ENCODE measurements around the gene SECISBP2L.
"Not testable (repeated sequence)": the region's sequence is repeated elsewhere in the genome, so short reads cannot be mapped to it uniquely, and the experiment has no call there.

Gene SECISBP2L

DNA sequence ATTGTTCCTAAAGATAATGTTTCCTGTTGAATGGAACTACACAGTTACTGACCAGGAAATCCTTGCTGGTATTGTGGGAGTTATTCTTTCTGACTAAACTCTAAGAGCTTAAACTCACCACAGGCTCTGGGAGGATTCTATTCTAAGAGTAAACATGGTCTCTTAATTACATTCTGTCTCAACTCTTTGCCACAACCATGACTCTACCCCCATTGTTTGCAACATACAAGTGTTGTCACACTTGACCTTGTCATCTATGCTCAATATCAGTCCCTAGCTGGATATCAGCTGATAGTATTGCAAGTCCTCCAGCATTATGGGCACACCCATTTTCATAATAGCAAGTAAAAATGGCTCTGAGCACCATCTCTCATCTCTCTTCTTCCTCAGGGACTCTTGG is 29.6 kb upstream of the SECISBP2L start:
- H3K27ac ChIP-seq (ENCODE audit: low read length): no peak overlapping the region

GRCh38 chr15:49074589-49075287 is 28.5 kb upstream of the SECISBP2L start:
- H3K36me3 ChIP-seq (ENCODE audit: insufficient read depth, low read depth, low read length); H3K27me3 ChIP-seq (ENCODE audit: insufficient read depth, low read length); H3K27ac ChIP-seq (ENCODE audit: low read length); H3K9ac ChIP-seq (ENCODE audit: low read depth, low read length); H3K9me3 ChIP-seq (ENCODE audit: insufficient read depth, low read depth, low read length); H3K4me1 ChIP-seq (ENCODE audit: insufficient read depth, low read length); H3K4me3 ChIP-seq (ENCODE audit: low read length): not testable (repeated sequence)

More for the DNA sequence above, 29.6 kb upstream of the SECISBP2L start:
- H3K9me3 ChIP-seq (ENCODE audit: insufficient read depth, low read depth, low read length): no peaks in the 10 kb centered on the region
- no peaks in the 10 kb centered on the region for H3K27me3 ChIP-seq (ENCODE audit: insufficient read depth, low read length)
- H3K9ac ChIP-seq (ENCODE audit: low read depth, low read length): no peak overlapping the region
- H3K4me1 ChIP-seq (ENCODE audit: insufficient read depth, low read length): no peaks in the 10 kb centered on the region
- H3K36me3 ChIP-seq (ENCODE audit: insufficient read depth, low read depth, low read length): no peaks in the 10 kb centered on the region
- no peak overlapping the region for H3K4me3 ChIP-seq (ENCODE audit: low read length)

GRCh38 chr15:49066372-49066771 is 20.1 kb upstream of the SECISBP2L start:
- H3K9ac ChIP-seq (ENCODE audit: low read depth, low read length): no peak overlapping the region
- no peak overlapping the region for H3K4me3 ChIP-seq (ENCODE audit: low read length)
- no peaks in the 10 kb centered on the region for H3K9me3 ChIP-seq (ENCODE audit: insufficient read depth, low read depth, low read length)
- 0 out of 2 replicates have a peak, but pooled peaks cover 12% of the 10 kb centered on the region for H3K27me3 ChIP-seq (ENCODE audit: insufficient read depth, low read length)
- H3K4me1 ChIP-seq (ENCODE audit: insufficient read depth, low read length): peaks cover 9% of the 10 kb centered on the region
- no peak overlapping the region for H3K27ac ChIP-seq (ENCODE audit: low read length)
- H3K36me3 ChIP-seq (ENCODE audit: insufficient read depth, low read depth, low read length): no peaks in the 10 kb centered on the region

DNA sequence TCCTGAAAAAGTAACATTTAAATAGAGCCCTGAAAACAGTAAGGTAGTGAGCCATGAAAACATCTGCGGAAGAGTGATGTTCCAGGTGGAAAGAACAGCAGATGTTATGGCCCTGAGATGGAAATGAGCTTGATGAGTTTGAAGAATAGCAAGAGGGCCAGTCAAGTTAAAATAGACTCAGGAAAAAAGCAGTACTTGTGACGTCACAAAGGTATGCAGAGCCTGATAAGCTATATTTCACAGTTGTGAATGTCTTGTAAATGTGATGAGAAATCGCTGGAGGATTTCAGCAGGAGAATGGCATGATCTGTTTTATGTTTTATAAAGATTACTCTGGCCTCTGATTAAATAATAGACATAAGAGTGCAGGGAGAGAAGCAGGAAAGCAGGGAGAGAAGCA is 18.6 kb upstream of the SECISBP2L start:
- H3K9ac ChIP-seq (ENCODE audit: low read depth, low read length): no peak overlapping the region
- no peaks in the 10 kb centered on the region for H3K36me3 ChIP-seq (ENCODE audit: insufficient read depth, low read depth, low read length)
- H3K4me3 ChIP-seq (ENCODE audit: low read length): no peak overlapping the region
- no peaks in the 10 kb centered on the region for H3K9me3 ChIP-seq (ENCODE audit: insufficient read depth, low read depth, low read length)
- H3K27ac ChIP-seq (ENCODE audit: low read length): no peak overlapping the region
- peaks cover 9% of the 10 kb centered on the region for H3K4me1 ChIP-seq (ENCODE audit: insufficient read depth, low read length)
- 0 out of 2 replicates have a peak, but pooled peaks cover 12% of the 10 kb centered on the region for H3K27me3 ChIP-seq (ENCODE audit: insufficient read depth, low read length)

DNA sequence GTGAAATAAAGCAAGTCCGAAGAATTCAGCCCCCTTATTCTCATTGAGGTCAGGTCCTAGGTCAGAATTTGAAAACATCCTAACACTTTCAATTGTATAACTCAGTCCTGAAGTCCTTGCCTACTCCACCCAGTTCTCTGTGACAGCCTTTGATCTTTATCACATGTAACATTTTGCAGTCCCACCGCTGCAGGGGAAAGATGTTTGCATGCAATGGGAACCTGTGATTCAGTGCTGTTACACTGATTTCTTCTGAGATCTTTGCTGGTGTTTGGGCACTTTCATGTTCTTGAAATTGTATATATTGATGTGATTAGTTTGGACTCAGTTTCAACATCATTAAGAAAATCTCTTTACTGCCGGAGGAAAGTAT is 18.0 kb upstream of the SECISBP2L start:
- Histone ChIP-seq H3K4me3 (ENCODE audit: low read length) (no peak overlapping the region), H3K27ac (ENCODE audit: low read length) (no peak overlapping the region), H3K27me3 (ENCODE audit: insufficient read depth, low read length) (0 out of 2 replicates have a peak, but pooled peaks cover 12% of the 10 kb centered on the region), H3K9me3 (ENCODE audit: insufficient read depth, low read depth, low read length) (no peaks in the 10 kb centered on the region), H3K4me1 (ENCODE audit: insufficient read depth, low read length) (peaks cover 9% of the 10 kb centered on the region), H3K36me3 (ENCODE audit: insufficient read depth, low read depth, low read length) (no peaks in the 10 kb centered on the region), H3K9ac (ENCODE audit: low read depth, low read length) (no peak overlapping the region)

DNA sequence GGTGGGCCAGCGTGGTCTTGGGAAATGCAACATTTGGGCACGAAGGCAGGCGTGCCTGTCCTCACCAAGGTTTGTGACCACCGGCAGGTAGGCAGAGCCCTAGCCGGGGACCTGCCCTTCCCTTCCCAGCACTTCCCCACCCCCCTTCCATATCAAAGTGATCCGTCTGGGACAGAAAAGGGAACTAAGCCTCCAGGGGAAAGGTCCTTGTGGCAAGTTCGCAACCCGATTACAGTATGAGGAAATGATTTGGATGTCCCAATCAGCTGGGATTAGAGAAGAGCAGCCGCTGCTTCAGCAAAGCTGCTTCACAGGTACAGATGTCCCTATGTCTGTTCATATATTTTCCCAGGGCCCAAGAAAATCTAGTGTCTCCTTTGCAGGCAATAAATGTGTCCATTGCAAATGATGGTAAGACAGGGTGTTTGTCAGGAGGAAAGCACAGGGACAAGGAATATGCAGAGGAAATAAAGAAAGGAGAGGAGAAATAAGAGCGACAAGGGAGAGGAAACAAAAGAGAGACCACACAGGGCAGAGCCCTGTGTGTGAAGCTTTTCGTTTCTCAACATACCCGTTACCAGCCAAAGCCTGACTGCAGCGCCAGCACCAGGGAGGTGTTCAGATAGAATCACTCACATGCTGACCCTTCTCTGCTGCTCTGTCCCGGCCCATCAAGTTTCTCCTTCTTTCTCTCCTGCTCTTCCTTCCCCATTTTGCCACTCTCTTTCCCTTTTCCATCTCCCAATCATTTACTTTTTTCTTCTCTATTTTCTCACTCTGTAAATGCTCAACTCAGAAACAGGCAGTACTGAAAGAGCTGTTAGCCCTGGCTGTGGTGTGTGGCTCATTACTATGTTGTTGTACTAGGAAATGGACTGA is 17.4 kb upstream of the SECISBP2L start:
- no peaks in the 10 kb centered on the region for H3K36me3 ChIP-seq (ENCODE audit: insufficient read depth, low read depth, low read length)
- H3K4me1 ChIP-seq (ENCODE audit: insufficient read depth, low read length): peaks cover 9% of the 10 kb centered on the region
- H3K27me3 ChIP-seq (ENCODE audit: insufficient read depth, low read length): 0 out of 2 replicates have a peak, but pooled peaks cover 12% of the 10 kb centered on the region
- no peak overlapping the region for H3K27ac ChIP-seq (ENCODE audit: low read length)
- no peak overlapping the region for H3K9ac ChIP-seq (ENCODE audit: low read depth, low read length)
- H3K9me3 ChIP-seq (ENCODE audit: insufficient read depth, low read depth, low read length): no peaks in the 10 kb centered on the region
- H3K4me3 ChIP-seq (ENCODE audit: low read length): peak overlapping the region; percentile 35; the same call in 1 of the 2 replicates

- Histone ChIP-seq H3K36me3 (ENCODE audit: insufficient read depth, low read depth, low read length) (no peaks in the 10 kb centered on the region), H3K4me3 (ENCODE audit: low read length) (no peak overlapping the region), H3K4me1 (ENCODE audit: insufficient read depth, low read length) (peaks cover 9% of the 10 kb centered on the region), H3K9ac (ENCODE audit: low read depth, low read length) (no peak overlapping the region), H3K9me3 (ENCODE audit: insufficient read depth, low read depth, low read length) (no peaks in the 10 kb centered on the region), H3K27ac (ENCODE audit: low read length) (no peak overlapping the region), H3K27me3 (ENCODE audit: insufficient read depth, low read length) (0 out of 2 replicates have a peak, but pooled peaks cover 12% of the 10 kb centered on the region)
Measured at GRCh38 chr15:49062900-49063299, 16.7 kb upstream of the SECISBP2L start.

- Histone ChIP-seq H3K4me3 (ENCODE audit: low read length) (no peak overlapping the region), H3K4me1 (ENCODE audit: insufficient read depth, low read length) (peaks cover 9% of the 10 kb centered on the region), H3K9ac (ENCODE audit: low read depth, low read length) (no peak overlapping the region), H3K27ac (ENCODE audit: low read length) (no peak overlapping the region), H3K27me3 (ENCODE audit: insufficient read depth, low read length) (0 out of 2 replicates have a peak, but pooled peaks cover 12% of the 10 kb centered on the region), H3K36me3 (ENCODE audit: insufficient read depth, low read depth, low read length) (no peaks in the 10 kb centered on the region), H3K9me3 (ENCODE audit: insufficient read depth, low read depth, low read length) (no peaks in the 10 kb centered on the region)
Measured at GRCh38 chr15:49060710-49061495, 14.7 kb upstream of the SECISBP2L start.

GRCh38 chr15:49059491-49059890 is 13.2 kb upstream of the SECISBP2L start:
- no peaks in the 10 kb centered on the region; the same call in 1 of the 2 replicates for H3K9me3 ChIP-seq (ENCODE audit: insufficient read depth, low read depth, low read length)
- no peaks in the 10 kb centered on the region for H3K36me3 ChIP-seq (ENCODE audit: insufficient read depth, low read depth, low read length)
- H3K4me3 ChIP-seq (ENCODE audit: low read length): no peak overlapping the region
- H3K27ac ChIP-seq (ENCODE audit: low read length): no peak overlapping the region
- H3K9ac ChIP-seq (ENCODE audit: low read depth, low read length): no peak overlapping the region
- 0 out of 2 replicates have a peak, but pooled peaks cover 12% of the 10 kb centered on the region for H3K27me3 ChIP-seq (ENCODE audit: insufficient read depth, low read length)
- peaks cover 9% of the 10 kb centered on the region for H3K4me1 ChIP-seq (ENCODE audit: insufficient read depth, low read length)

GRCh38 chr15:49058559-49058958 is 12.3 kb upstream of the SECISBP2L start:
- Histone ChIP-seq H3K27ac (ENCODE audit: low read length) (no peak overlapping the region), H3K4me3 (ENCODE audit: low read length) (no peak overlapping the region), H3K27me3 (ENCODE audit: insufficient read depth, low read length) (0 out of 2 replicates have a peak, but pooled peaks cover 11% of the 10 kb centered on the region), H3K9me3 (ENCODE audit: insufficient read depth, low read depth, low read length) (no peaks in the 10 kb centered on the region; the same call in 1 of the 2 replicates), H3K9ac (ENCODE audit: low read depth, low read length) (no peak overlapping the region), H3K36me3 (ENCODE audit: insufficient read depth, low read depth, low read length) (no peaks in the 10 kb centered on the region), H3K4me1 (ENCODE audit: insufficient read depth, low read length) (peaks cover 1% of the 10 kb centered on the region; the same call in 1 of the 2 replicates)

- Histone ChIP-seq H3K4me1 (ENCODE audit: insufficient read depth, low read length) (no peaks in the 10 kb centered on the region), H3K9ac (ENCODE audit: low read depth, low read length) (no peak overlapping the region), H3K36me3 (ENCODE audit: insufficient read depth, low read depth, low read length) (no peaks in the 10 kb centered on the region), H3K27ac (ENCODE audit: low read length) (no peak overlapping the region), H3K9me3 (ENCODE audit: insufficient read depth, low read depth, low read length) (no peaks in the 10 kb centered on the region; the same call in 1 of the 2 replicates), H3K27me3 (ENCODE audit: insufficient read depth, low read length) (no peaks in the 10 kb centered on the region), H3K4me3 (ENCODE audit: low read length) (no peak overlapping the region)
Measured at GRCh38 chr15:49055630-49056029, 9.4 kb upstream of the SECISBP2L start.
